NCI-H446 treated with DMSO at 0.1 percent for 48 hours (cell line): ENCODE data around the gene CHADL.

Source experiments
- DNase-seq: peaks from one replicate; lab custom pipeline; 2025; lab: John Stamatoyannopoulos, UW

The CHADL gene

DNA sequence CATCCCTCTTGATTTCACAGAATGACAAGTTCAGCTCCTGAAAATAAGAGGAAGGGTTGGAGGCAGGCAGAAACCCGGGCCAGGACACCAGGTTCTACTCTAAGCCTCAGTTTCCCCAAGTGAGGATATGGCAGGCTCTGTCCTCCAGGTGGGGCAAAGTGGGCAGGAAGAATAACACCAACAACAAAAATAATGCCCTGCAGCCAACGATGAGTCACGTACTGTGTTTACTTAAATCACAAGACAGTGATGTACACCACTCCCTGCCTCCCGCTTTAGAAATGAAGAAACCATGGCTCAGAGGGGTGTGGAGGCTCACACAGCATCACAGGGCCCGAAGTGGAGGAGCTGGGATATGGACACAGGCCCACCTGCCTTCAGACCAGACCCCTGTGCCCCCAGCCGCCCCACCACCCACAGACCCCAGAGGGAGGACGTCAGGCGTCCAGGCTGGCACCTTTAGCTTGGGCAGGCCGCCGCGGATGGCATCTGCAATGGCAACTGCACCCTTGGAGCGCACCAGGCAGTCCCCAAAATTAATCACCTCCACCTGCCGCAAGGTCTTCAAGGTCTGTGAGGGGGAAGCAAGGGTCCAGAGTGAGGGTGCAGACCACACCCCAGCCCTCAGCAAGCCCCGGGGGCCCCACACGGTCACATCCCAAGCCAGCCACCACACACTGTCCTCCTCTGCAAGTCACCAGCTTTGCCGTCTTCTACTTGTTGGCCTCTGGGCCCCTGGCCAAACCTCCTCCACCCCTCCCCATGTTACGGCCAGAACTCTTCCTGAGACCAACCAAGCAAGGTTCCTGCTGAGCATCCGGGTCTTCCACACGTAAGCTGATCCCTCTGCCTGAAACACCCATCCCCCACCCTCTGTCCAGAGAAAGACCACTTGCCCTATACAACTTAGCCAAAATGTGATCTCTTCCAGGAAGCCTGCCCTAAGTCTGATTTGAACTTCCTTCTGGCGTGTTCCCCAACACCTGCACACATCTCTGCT, 15.8 kb upstream of the CHADL start:
- no peak for DNase-seq

DNA sequence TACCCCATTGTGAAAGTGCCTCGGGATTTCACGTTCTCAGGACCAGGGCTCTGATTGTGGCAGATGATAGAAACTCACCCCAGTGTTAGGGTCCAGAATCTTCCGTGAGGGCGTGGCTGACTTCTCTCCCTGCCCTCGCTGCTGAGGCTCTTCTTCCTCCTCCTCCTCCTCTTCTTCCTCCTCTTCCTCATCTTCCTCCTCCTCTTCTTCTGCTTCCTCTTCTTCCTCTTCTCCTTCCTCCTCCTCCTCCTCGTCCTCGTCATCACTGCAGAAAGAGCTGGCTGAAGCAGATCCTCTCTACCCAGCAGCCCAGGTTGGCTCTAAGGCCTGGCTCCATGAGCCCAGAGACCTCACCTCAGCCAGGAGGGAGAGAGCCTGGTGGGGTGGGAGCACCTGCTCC, 13.5 kb upstream of the CHADL start:
- no peak for DNase-seq

- DNase-seq = no peak
Measured at GRCh38 chr22:41252365-41252764, 11.6 kb upstream of the CHADL start.

DNA sequence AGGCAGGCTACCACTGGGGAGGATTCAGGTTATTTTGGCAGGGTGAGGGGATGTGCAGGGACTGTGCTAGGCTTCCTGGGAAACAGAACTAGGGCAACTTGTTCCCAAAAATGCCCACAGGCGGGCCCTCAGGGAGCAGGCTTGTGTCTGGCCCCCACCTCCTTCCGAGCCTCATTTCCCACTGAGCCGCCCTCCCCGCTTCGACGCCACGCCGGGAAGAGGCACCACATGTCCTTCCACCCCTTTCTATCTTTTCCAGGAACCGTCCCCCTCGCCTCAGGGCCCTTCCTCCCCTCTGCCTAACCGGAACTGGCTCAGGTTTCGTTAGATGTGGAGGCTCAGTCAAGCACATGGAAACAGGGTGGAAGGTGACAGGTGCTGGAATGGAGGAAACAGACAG, 9.4 kb upstream of the CHADL start:
- DNase-seq = no peak

DNA sequence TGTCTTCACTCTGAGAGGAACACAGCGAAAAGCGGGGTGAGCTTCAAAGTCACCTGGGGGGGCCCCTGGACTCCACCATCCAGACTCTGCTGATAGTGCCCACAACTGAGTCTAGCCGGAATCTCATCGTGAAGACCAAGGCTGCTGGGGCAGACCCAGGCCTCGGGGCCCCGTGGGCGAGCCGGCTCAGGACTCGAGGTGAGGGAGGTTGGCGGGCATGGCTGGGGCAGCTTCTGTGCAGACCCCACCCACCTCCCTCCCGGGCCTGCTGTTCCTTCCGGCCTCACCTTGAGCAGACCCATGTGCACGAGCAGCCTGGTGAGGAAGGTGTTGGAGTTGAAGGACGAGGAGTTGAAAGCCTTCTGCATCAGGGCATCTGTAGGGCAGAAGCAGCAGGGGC, 8.7 kb upstream of the CHADL start:
- DNase-seq = no peak

DNA sequence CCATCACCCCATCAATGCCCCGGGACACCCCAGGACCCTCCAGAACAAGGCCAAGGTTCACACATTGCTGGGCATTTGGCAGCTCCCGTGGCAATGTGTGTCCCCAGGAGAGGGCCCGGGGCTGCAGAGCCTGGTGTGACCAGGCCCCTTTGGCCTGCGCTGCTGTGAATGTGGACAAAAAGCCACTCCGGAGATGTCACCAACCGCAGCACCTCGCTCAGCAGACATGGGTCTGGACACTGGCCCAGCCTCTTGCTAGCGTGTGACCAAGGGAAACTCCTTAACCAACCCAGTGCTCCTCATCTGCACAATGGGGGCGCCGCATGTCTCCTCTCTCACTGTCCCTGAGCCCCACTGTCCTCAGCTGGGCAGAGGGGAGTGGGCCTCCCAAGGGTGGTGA, 8.0 kb upstream of the CHADL start:
- DNase-seq = no peak

GRCh38 chr22:41248314-41248713, 7.6 kb upstream of the CHADL start:
- no peak for DNase-seq

- no peak for DNase-seq
Measured at GRCh38 chr22:41247703-41248102, 7.0 kb upstream of the CHADL start.

DNA sequence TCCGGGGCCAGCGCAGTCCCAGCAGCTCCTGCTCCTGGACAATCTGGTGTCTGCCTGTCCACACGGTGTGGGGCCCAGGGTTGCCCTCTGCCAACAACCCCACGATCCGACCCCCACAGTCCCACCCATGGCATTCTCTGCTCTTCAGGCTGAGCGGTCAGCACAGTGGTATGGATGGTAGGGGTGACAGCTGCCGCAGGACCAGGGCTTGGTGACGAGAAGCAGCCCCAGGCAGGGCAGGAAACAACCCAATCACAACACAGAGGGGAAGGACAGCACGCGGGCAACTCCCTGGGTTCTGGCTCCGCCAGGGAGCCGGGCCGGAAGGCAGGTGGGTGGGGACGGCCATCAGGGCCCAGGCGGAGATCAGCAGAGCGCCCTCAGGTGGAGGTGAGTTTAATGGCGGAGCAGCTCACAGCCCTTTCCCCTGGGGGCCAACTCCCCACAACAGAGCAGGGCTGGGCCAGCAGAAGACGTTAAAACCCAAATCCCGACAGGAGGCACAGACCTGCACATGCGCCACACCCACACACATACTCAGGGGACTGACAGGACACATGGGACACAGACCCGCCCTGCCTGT, 5.3 kb upstream of the CHADL start:
- DNase-seq = no peak

DNA sequence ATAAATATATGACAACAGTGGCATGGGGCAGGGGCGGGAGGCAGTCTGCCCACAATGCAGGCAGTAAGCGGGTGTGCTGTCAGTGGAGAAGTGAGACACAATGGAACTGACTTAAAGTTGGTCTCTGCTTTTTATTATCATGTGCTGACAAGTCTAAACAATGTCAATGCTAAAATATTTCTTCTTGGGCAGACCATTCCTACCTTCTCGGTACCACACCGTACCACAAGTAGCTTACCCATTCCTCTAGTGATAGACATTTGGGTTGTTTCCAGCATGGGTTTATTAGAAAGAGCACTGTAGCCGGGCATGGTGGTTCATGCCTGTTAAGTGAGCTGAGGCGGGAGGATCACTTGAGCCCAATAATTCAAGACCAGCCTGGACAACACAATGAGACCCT, 2.6 kb upstream of the CHADL start:
- no peak for DNase-seq

DNA sequence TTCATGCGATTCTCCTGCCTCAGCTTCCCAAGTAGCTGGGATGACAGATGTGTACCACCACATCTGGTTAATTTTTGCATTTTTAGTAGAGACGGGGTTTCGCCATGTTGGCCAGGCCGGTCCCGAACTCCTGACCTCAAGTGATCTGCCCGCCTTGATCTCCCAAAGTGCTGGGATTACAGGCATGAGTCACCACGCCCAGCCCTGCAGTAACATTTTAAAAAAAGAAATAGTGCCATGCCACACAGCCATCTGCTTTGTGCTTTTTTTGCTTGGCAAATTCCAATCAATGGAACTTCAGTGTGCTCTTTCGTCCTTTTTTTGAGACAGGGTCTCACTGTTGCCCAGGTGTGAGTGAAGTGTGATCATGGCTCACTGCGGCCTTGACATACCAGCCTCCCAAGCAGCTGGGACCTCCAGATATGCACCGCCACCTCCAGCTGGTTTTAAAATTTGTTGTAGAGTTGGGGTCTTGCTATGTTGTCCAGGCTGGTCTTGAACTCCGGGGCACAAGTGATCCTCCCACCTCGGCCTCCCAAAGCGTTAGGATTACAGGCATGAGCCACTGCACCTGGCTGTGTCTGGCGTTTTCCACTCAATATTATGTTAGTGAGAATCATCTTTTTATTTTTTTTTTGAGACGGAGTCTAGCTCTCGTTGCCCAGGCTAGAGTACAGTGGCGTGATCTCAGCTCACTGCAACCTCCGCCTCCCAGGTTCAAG, 1.8 kb upstream of the CHADL start:
- no peak for DNase-seq

DNA sequence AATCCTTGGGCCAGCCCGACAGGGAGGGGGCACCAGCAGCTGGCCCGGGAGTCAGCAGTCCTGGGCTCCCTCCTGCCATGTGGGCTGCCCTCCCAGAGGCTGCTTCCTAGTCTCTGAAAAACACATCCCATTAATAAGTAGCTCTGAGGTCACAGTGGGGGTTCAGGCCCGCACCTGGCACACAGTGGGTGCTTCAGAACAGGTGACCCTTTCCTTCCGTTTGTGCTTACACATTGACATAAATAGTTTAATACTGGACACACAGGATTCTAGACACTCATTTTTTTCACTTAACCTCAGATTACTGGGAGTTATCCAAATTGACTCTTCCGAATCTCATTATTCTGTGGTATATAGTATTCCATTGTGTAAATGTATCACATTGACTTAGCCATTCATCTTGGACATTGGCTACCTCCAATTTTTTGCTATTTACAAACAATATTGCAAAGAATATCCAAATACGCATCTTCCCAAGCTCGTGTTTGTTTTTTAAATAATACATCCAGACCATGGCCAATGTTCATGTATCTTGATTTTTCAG, 474 bp upstream of the CHADL start:
- DNase-seq = no peak

DNA sequence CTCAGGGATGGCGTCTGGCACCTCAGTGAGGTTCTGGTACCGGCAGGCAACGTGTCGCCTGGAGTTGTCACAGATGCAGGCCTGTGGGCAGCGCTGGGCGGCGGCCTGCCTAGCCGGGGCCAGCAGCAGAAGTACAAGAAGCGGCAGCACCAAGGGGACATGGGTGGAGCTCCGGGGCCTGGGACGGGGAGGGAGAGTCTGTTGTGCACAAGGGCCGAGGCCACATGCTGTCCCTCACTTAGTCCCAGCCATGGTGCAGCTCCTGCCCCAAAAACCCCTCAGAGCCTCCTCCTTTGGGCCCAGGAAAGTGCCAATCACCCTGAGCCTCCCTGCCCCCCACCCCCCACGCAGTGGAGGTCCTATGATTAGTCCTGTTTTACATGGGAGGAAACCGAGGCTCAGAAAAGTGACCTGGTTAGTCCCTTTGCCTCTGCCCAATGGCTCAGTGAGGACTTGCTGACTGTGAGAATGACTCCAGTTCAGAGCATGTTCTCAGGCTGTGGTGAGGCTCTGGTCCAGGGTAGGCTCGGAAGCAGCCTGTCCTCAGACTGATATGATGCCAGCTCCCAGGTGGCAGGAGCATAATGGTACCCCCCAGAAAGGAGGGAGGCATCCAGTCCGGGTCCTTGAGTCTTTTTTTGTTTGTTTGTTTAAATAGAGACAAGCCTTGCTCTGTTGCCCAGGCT, 1.1 kb downstream of the CHADL start:
- no peak for DNase-seq

- DNase-seq = no peak
Measured at GRCh38 chr22:41238570-41239442, 1.9 kb downstream of the CHADL start.

DNA sequence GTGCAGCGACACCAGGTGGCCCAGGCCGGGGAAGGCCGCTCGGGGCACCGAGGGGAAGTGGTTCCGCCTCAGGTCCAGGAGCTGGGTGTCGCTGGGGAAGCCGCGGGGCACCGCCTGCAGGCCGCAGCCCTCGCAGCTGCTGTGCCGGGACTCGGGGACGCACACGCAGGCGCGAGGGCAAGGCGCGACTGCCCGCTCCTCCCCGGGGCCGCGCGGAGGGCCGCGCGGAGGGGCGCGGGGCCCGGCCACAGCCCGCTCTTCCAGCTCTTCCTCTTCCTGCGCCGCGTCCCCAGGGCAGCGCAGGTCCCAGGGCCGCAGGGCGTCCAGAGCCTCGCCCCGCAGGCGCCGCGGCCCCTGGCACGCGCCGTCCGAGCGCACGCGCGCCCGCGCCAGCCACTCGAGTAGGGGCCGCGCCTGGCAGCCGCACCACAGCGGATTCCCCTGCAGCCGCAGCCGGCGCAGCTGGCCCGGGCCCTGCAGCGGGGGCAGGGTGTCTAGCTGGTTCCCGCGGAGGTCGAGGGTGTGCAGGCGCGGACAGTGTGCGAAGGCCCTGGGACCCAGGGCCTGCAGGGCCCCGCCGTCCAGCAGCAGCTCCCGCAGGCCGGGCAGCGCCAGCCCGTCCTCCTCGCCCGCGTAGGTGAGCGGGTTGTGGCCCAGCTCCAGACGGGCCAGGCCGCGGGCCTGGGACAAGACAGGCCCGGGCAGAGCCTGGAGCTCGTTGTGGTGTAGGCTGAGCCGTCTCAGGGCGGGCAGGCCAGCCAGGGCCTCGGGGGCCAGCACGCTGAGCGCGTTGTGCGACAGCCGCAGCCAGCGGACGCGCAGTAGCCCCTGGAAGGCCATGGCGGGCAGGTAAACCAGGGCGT, 2.8 kb downstream of the CHADL start:
- no peak for DNase-seq

DNA sequence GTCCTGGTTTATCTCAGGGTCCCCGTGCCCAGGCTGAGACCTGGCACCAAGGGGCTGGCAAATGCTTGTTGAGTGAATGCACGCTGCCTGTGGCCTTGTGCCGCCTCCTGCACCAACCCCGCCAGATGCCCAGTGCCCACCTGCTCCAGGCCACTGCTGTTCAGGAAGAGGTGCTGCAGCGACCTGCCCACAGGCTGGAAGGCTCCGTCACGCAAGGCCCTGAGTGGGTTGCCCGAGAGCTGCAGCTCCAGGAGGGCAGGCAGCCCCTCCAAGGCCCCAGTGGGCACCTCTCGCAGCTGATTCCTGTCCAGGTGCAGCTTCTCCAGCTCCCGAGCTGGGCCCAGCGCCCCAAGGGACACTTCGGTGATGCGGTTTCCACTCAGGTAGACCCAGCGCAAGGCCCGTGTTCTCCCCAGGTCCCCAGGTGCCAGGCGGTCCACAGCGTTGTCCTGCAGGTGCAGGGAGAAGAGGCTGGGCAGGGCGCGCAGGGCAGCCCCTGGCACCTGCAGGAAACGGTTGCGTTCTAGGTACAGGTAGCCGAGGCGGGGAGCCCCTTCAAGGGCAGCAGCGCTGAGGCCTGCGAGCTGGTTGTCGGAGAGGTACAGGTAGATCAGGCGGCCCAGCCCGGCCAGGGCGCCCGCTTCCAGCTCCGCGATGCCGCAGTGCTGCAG, 3.6 kb downstream of the CHADL start:
- no peak for DNase-seq

GRCh38 chr22:41234815-41235695, 5.7 kb downstream of the CHADL start:
- no peak for DNase-seq

- no peak for DNase-seq
Measured at GRCh38 chr22:41231369-41231768, 9.4 kb downstream of the CHADL start.
